HepG2 (cell line): ENCODE measurements around the gene CHRD. TPM values are rescaled to one million over a fixed set of nuclear protein-coding genes. Genes with fewer than 3 reads are reported as not detected.

Experiments used
- ATF5 ChIP-seq: sonication (generic); formaldehyde crosslinking; IDR thresholded peaks from 2 replicates; pipeline ENCODE4 v1.4.0; 2020; ENCODE audit warnings: mild to moderate bottlenecking, low read depth, missing genetic modification reagents
- FLYWCH1 ChIP-seq: sonication (generic); formaldehyde crosslinking; IDR thresholded peaks from 2 replicates; pipeline ENCODE4 v1.8.1; 2023; ENCODE audit warnings: mild to moderate bottlenecking, missing genetic modification reagents
- HNF1B ChIP-seq: sonication (generic); formaldehyde crosslinking; IDR thresholded peaks from 2 replicates; pipeline ENCODE4 v1.5.1; 2020; ENCODE audit warnings: mild to moderate bottlenecking, moderate library complexity, missing genetic modification reagents
- JUN ChIP-seq: sonication (generic); formaldehyde crosslinking; IDR thresholded peaks from 2 replicates; pipeline ENCODE4 v1.4.0; 2020; ENCODE audit warnings: mild to moderate bottlenecking, missing genetic modification reagents
- LRRFIP1 ChIP-seq: sonication (generic); formaldehyde crosslinking; conservative IDR thresholded peaks from 2 replicates; pipeline ENCODE4 v1.4.0; 2020; ENCODE audit warnings: missing genetic modification reagents
- MTERF4 ChIP-seq: sonication (generic); formaldehyde crosslinking; IDR thresholded peaks from 2 replicates; pipeline ENCODE4 v1.8.0; 2023; ENCODE audit warnings: mild to moderate bottlenecking, missing genetic modification reagents
- NFE2L1 ChIP-seq: sonication (generic); formaldehyde crosslinking; IDR thresholded peaks from 2 replicates; pipeline ENCODE4 v1.4.0; 2020; ENCODE audit warnings: missing genetic modification reagents, mild to moderate bottlenecking, borderline replicate concordance
- RFX1 ChIP-seq: fragments of 450-650 bp; IDR thresholded peaks from 2 replicates; pipeline ENCODE4 v1.6.1; 2017
- TSC22D2 ChIP-seq: sonication (generic); formaldehyde crosslinking; IDR thresholded peaks from 2 replicates; pipeline ENCODE4 v1.5.1; 2020; ENCODE audit warnings: missing genetic modification reagents, mild to moderate bottlenecking, borderline replicate concordance
- USF2 ChIP-seq, 2 experiments: sonication (generic) in 1 of 2; formaldehyde crosslinking in 1 of 2; IDR thresholded peaks; 2 replicates each; pipeline versions ENCODE4 v1.5.1 to v1.6.1; 2011 to 2020; ENCODE audit warnings: borderline replicate concordance in 1 of 2, low read depth in 1 of 2, low read length in 1 of 2, mild to moderate bottlenecking in 1 of 2, missing genetic modification reagents in 1 of 2, moderate library complexity in 1 of 2
- ZBTB49 ChIP-seq: sonication (generic); formaldehyde crosslinking; IDR thresholded peaks from 2 replicates; pipeline ENCODE4 v1.4.0; 2020; ENCODE audit warnings: missing genetic modification reagents, borderline replicate concordance
- ZC3H4 ChIP-seq: sonication (generic); formaldehyde crosslinking; IDR thresholded peaks from 2 replicates; pipeline ENCODE4 v1.4.0; 2020; ENCODE audit warnings: missing genetic modification reagents, borderline replicate concordance
- ZNF138 ChIP-seq: sonication (generic); formaldehyde crosslinking; IDR thresholded peaks from 2 replicates; pipeline ENCODE4 v1.5.0; 2020; ENCODE audit warnings: mild to moderate bottlenecking, low read depth, missing genetic modification reagents
- ZNF24 ChIP-seq: fragments of 450-650 bp; IDR thresholded peaks from 2 replicates; pipeline ENCODE4 v1.6.1; 2017; ENCODE audit warnings: antibody characterized with exemption, mild to moderate bottlenecking
- ZNF558 ChIP-seq: sonication (generic); formaldehyde crosslinking; IDR thresholded peaks from 2 replicates; pipeline ENCODE4 v1.9.0; 2022; ENCODE audit warnings: mild to moderate bottlenecking, missing genetic modification reagents, borderline replicate concordance
- polyA plus RNA-seq, 8 experiments: library from polyadenylated mRNA; depleted of rRNA in 3 of 8; stranded (reverse) in 7 of 8; unstranded in 1 of 8; fragments of >200 nt; fragmentation: Illumina TruSeq in 4 of 8; extraction: Trizol in 4 of 8; gene quantifications; 2 replicates each; pipeline versions ENCODE4 v1.2.1 to v1.2.3, GENCODE V29; 2011 to 2016; ENCODE audit warnings: low read depth in 4 of 8, missing spikeins in 1 of 8, mixed read lengths in 1 of 8; ENCODE audit not compliant: insufficient read depth in 1 of 8
- total RNA-seq, 5 experiments: library from RNA; depleted of rRNA; stranded (reverse); fragments of >200 nt; fragmentation: Illumina TruSeq; extraction: Trizol; gene quantifications; 2 replicates each; pipeline ENCODE4 v1.2.3, GENCODE V29; 2016; ENCODE audit warnings: low read depth in 1 of 5

Gene CHRD
- total and polyA plus RNA-seq, 2 of the 13 experiments (the other 11 are each of a cell fraction or from before 2014, with no cell fraction given) = 22.2 to 35.2 TPM

- TF ChIP-seq FLYWCH1 (CRISPR knock-in tag) (no peak), ZC3H4 (no peak), HNF1B (CRISPR knock-in tag) (no peak), ATF5 (CRISPR knock-in tag) (no peak), ZNF138 (CRISPR knock-in tag) (0 out of 2 replicates have a peak, but pooled peaks have one; percentile 77), TSC22D2 (CRISPR knock-in tag) (no peak), ZNF558 (no peak), JUN (CRISPR knock-in tag) (no peak), LRRFIP1 (CRISPR knock-in tag) (no peak), ZNF24 (no peak), USF2 (IDR thresholded peaks at IDR 0.05; ENCODE audit: low read depth, low read length) (no peak), USF2 (CRISPR knock-in tag; IDR thresholded peaks at IDR 0.05; ENCODE audit: borderline replicate concordance) (no peak; the same call in 1 of the 2 replicates), ZBTB49 (CRISPR knock-in tag) (no peak), NFE2L1 (CRISPR knock-in tag) (no peak), RFX1 (no peak), MTERF4 (CRISPR knock-in tag) (0 out of 2 replicates have a peak, but pooled peaks have one; percentile 60)
Measured at GRCh38 chr3:184335661-184336546, 44.0 kb upstream of the CHRD start (continued).
